ENCODE results near the gene RPS6KB2. TPM values are rescaled to one million over a fixed set of nuclear protein-coding genes. Genes with fewer than 3 reads are reported as not detected.

RPS6KB2 gene
- total RNA-seq, 4 donors from 2014 or later, result 53.5 to 108 (median 75.9) TPM

DNA sequence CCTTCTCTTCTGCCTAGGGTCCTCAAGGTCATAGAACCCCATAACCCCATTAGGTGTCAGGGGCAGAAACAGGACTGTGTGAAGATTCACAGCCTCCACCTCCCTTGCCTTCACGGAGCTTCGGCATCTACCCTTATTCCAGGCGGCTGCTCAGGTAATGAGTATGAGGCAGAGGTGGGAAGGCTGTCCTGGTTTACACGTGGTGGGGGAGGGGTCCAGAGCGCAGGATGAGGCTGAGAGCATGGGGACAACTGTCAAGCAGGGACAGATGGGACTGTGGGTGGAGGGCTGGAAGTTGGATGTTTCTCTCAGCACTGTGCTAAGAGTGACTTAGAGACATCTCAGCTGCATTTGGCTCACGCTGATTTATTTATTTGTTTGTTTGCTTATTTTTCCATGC is 40.8 kb upstream of the RPS6KB2 start:
- Histone ChIP-seq H3K36me3 (no peaks in the 10 kb centered on the region), H3K4me1 (peaks cover 8 to 26% (median 18%) of the 10 kb centered on the region in 4 donors), H3K4me3 (no peak overlapping the region), H3K27ac (no peak overlapping the region), H3K9me3 (no peaks in the 10 kb centered on the region), H3K27me3 (no peaks in the 10 kb centered on the region)
- DNase-seq, result no peak
- in situ Hi-C loops (cut with MboI; ENCODE audit: low pct_ligation_motif_present in 1 of 4, low pct_unique_long_range_greater_than_20kb in 1 of 4, low sequenced_read_pairs in 3 of 4), result loop anchor here in 1 of 4 donors (25.0 kb wide), 1 partner anchor 125 kb away; the partner anchor contains the start of gene GRK2
- no peak for TF ChIP-seq EP300 (IDR thresholded peaks at IDR 0.05; ENCODE audit: low read depth)
- TF ChIP-seq POLR2A (IDR thresholded peaks at IDR 0.05), result no peak
- no peak for TF ChIP-seq POLR2AphosphoS5 (IDR thresholded peaks at IDR 0.05)
- TF ChIP-seq, protein P1, sequence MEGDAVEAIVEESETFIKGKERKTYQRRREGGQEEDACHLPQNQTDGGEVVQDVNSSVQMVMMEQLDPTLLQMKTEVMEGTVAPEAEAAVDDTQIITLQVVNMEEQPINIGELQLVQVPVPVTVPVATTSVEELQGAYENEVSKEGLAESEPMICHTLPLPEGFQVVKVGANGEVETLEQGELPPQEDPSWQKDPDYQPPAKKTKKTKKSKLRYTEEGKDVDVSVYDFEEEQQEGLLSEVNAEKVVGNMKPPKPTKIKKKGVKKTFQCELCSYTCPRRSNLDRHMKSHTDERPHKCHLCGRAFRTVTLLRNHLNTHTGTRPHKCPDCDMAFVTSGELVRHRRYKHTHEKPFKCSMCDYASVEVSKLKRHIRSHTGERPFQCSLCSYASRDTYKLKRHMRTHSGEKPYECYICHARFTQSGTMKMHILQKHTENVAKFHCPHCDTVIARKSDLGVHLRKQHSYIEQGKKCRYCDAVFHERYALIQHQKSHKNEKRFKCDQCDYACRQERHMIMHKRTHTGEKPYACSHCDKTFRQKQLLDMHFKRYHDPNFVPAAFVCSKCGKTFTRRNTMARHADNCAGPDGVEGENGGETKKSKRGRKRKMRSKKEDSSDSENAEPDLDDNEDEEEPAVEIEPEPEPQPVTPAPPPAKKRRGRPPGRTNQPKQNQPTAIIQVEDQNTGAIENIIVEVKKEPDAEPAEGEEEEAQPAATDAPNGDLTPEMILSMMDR (IDR thresholded peaks at IDR 0.05), result no peak
- WGBS, 2 donors (ENCODE audit: low coverage in 1 of 2), result 60 to 74% methylated on average over 3 to 6 of the region's 6 CpGs
- intact Hi-C loops (cut with DNase I; ENCODE audit: low total_unique reads), result no loop called here

DNA sequence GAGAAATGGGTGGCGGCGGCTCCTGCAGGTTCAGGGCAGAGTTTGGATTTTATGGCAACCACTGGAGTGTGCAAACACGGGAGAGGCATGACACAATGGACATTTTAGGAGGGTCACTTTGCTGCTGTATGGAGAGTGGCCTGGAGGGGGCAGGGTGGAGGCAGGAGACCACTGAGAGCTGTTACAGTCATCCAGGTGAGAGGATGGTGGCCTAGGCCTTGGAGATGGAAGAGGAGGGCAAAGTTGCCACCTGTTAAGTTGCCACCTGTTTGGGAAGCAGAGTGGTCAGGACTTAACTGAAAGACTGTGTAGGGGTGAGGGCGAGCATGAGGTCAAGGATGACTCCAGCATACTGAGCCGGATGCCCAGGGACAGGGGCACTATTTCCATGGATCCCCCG is 38.8 kb upstream of the RPS6KB2 start:
- 53 to 67% methylated on average over 3 to 6 of the region's 6 CpGs for WGBS, 2 donors (ENCODE audit: low coverage in 1 of 2)
- Histone ChIP-seq H3K9me3 (no peaks in the 10 kb centered on the region), H3K27me3 (no peaks in the 10 kb centered on the region), H3K36me3 (no peaks in the 10 kb centered on the region), H3K27ac (peak overlapping the region in 1 of 4 donors; percentile 96), H3K4me3 (no peak overlapping the region), H3K4me1 (peaks cover 10 to 36% (median 23%) of the 10 kb centered on the region in 4 donors)
- intact Hi-C loops (cut with DNase I; ENCODE audit: low total_unique reads), result no loop called here
- DNase-seq, result peak; percentile 75
- in situ Hi-C loops (cut with MboI; ENCODE audit: low pct_ligation_motif_present in 1 of 4, low pct_unique_long_range_greater_than_20kb in 1 of 4, low sequenced_read_pairs in 3 of 4), result loop anchor here in 1 of 4 donors (25.0 kb wide), 1 partner anchor 127 kb away; the partner anchor contains the start of gene GRK2
- TF ChIP-seq POLR2AphosphoS5 (IDR thresholded peaks at IDR 0.05) (no peak), EP300 (IDR thresholded peaks at IDR 0.05; ENCODE audit: low read depth) (no peak)
- TF ChIP-seq, protein P1 (IDR thresholded peaks at IDR 0.05), result peak; percentile 45 to 68 (median 51)

GRCh38 chr11:67390947-67391303 is 37.4 kb upstream of the RPS6KB2 start:
- H3K27me3 ChIP-seq, result no peaks in the 10 kb centered on the region
- peak overlapping the region; percentile 86 to 96 (median 91) for H3K27ac ChIP-seq
- 10 to 11% methylated on average over 10 to 15 of the region's 15 CpGs for WGBS, 2 donors (ENCODE audit: low coverage in 1 of 2)
- peaks cover 10 to 33% (median 23%) of the 10 kb centered on the region in 4 donors for H3K4me1 ChIP-seq
- H3K36me3 ChIP-seq, result no peaks in the 10 kb centered on the region
- no peak for DNase-seq
- TF ChIP-seq EP300 (IDR thresholded peaks at IDR 0.05; ENCODE audit: low read depth), result no peak
- TF ChIP-seq, protein P1 (IDR thresholded peaks at IDR 0.05), result no peak
- TF ChIP-seq POLR2A (IDR thresholded peaks at IDR 0.05), result no peak
- no peak for TF ChIP-seq POLR2AphosphoS5 (IDR thresholded peaks at IDR 0.05)
- in situ Hi-C loops (cut with MboI; ENCODE audit: low pct_ligation_motif_present in 1 of 4, low pct_unique_long_range_greater_than_20kb in 1 of 4, low sequenced_read_pairs in 3 of 4), result loop anchor here in 3 of 4 donors (10.0 to 25.0 kb wide), 2 partner anchors 94 to 129 kb away; partner anchors contain the start of genes AIP (in 2 of the 3) and GRK2 (in 1 of the 3)
- H3K4me3 ChIP-seq, result peak overlapping the region; percentile 45 to 94 (median 72)
- intact Hi-C loops (cut with DNase I; ENCODE audit: low total_unique reads), result no loop called here
- H3K9me3 ChIP-seq, result no peaks in the 10 kb centered on the region

DNA sequence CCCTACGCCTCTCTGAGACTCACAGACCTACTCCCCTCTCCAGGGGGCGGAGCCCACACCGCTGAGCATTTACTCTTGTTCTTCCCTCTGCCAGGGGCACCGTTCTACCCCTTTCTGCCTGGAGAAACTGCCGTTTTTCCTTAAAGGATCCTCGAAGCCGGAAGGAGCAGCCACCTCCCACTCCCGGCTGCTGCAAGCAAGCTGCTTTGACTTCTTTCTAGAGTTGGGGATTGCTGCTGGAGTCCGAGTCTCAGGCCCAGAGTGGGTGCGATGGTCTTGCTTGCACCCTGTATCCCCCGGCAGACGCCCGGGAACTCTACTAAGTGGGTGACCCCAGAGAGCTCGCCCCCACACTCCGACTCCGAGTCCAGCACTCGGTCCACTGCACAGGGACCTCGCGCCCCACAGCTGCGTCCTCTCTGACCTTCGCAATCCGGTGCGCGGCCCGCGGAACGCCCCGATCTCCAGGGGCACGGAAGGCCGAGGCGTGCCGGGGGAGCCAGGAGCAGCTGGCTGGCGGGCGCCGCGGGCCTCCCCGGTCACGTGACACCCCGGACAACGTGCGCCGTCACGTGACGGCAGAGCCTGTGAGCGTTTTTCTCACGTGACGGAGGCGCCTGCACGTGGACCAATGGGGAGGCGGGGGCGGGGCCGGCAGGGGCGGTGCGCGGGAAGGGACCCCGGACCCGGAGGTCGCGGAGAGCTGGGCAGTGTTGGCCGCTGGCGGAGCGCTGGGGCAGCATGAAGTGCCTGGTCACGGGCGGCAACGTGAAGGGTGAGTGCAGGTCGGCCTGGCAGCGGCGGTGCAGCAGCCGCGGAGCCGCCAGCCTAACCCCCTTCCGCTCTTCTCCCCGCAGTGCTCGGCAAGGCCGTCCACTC is 36.8 kb upstream of the RPS6KB2 start, which contains the start of gene RAD9A:
RAD9A (plus strand) TSS at position 683 of the 879 bp plus-strand sequence; CDS start at position 742, 59 bp downstream.
- 0 to 1% methylated on average over 2 to 43 of the region's 75 CpGs for WGBS, 2 donors (ENCODE audit: low coverage in 1 of 2)
- peak within 1 kb of the TSS; percentile 69 to 94 (median 84) for H3K4me3 ChIP-seq
- in situ Hi-C loops (cut with MboI; ENCODE audit: low pct_ligation_motif_present in 1 of 4, low pct_unique_long_range_greater_than_20kb in 1 of 4, low sequenced_read_pairs in 3 of 4) (loop anchor here in 3 of 4 donors (10.0 to 25.0 kb wide), 2 partner anchors 93 to 129 kb away; partner anchors contain the start of genes AIP (in 2 of the 3) and GRK2 (in 1 of the 3)), intact Hi-C loops (cut with DNase I; ENCODE audit: low total_unique reads) (no loop called here)
- H3K4me1 ChIP-seq, result peaks cover 10 to 33% (median 23%) of the 10 kb centered on the region in 4 donors
- TF ChIP-seq POLR2AphosphoS5 (IDR thresholded peaks at IDR 0.05), result peak; percentile 87 to 93 (median 91)
- TF ChIP-seq POLR2A (IDR thresholded peaks at IDR 0.05), result peak; percentile 84
- peak; percentile 21 for TF ChIP-seq EP300 (IDR thresholded peaks at IDR 0.05; ENCODE audit: low read depth)
- TF ChIP-seq, protein P1 (IDR thresholded peaks at IDR 0.05), result no peak
- no peaks in the 10 kb centered on the region for H3K36me3 ChIP-seq
- DNase-seq, result peak; percentile 97
- no peaks in the 10 kb centered on the region for H3K27me3 ChIP-seq
- H3K9me3 ChIP-seq, result no peaks in the 10 kb centered on the region
- H3K27ac ChIP-seq, result peak within 1 kb of the TSS; percentile 86 to 96 (median 91)
